CD4-positive, alpha-beta T cell (primary cell): ENCODE measurements around the gene NPSR1. TPM values are rescaled to one million over a fixed set of nuclear protein-coding genes. Genes with fewer than 3 reads are reported as not detected.

ENCODE experiments used
- ATAC-seq: fragments of 200-7000 bp; cut with Tn5 transposase; one replicate; pipeline ENCODE4 v1.10.0; 2022; ENCODE audit warnings: mild to moderate bottlenecking; ENCODE audit not compliant: poor library complexity
- CTCF ChIA-PET: fragments of 350-600 bp; sonication (Branson Sonifier 250); formaldehyde crosslinking; loops from one replicate; lab custom pipeline; 2021; ENCODE audit warnings: antibody characterized with exemption, inconsistent platforms; lab: Charles Lee
- POLR2A ChIA-PET: fragments of 350-600 bp; sonication (Branson Sonifier 250); formaldehyde crosslinking; loops from one replicate; lab custom pipeline; 2021; ENCODE audit warnings: antibody characterized with exemption, inconsistent platforms; lab: Charles Lee
- DNase-seq, 14 experiments: peaks; one replicate each; pipeline ENCODE4 v3.0.0-alpha.2; 2013 to 2020; ENCODE audit warnings: mixed read lengths in 2 of 14
- H3K27ac ChIP-seq, 2 donors: one replicate each; pipeline versions ENCODE4 v1.5.1 to v1.7.0; 2013; ENCODE audit warnings: low read length in 2 of 2, low read depth in 1 of 2, mild to moderate bottlenecking in 1 of 2
- H3K27me3 ChIP-seq, 2 experiments: 1 replicate in 1 of 2; 2 replicates in 1 of 2; pipeline versions ENCODE4 v1.6.1 to v1.7.0; 2013; ENCODE audit warnings: low read length in 2 of 2, control low read depth in 1 of 2, mild to moderate bottlenecking in 1 of 2, moderate library complexity in 1 of 2; ENCODE audit not compliant: insufficient read depth in 2 of 2, control insufficient read depth in 1 of 2
- H3K36me3 ChIP-seq: one replicate; pipeline ENCODE4 v1.6.1; 2013; ENCODE audit warnings: low read length, control low read depth; ENCODE audit not compliant: insufficient read depth
- H3K4me1 ChIP-seq: one replicate; pipeline ENCODE4 v1.6.1; 2013; ENCODE audit warnings: low read length, control low read depth; ENCODE audit not compliant: insufficient read depth
- H3K4me3 ChIP-seq: one replicate; pipeline ENCODE4 v1.5.1; 2013; ENCODE audit warnings: mild to moderate bottlenecking, low read length, moderate library complexity
- H3K9me3 ChIP-seq, 2 experiments: 1 replicate in 1 of 2; 2 replicates in 1 of 2; pipeline versions ENCODE4 v1.6.1 to v1.7.0; 2013; ENCODE audit warnings: low read length in 2 of 2, mild to moderate bottlenecking in 2 of 2, control low read depth in 1 of 2, moderate library complexity in 1 of 2; ENCODE audit not compliant: control insufficient read depth in 1 of 2, insufficient read depth in 1 of 2
- H3K27ac Mint-ChIP-seq: one replicate; pipeline ENCODE4 v1.8.0; 2020; ENCODE audit warnings: mixed read lengths
- H3K27me3 Mint-ChIP-seq: one replicate; pipeline ENCODE4 v1.8.0; 2021; ENCODE audit warnings: mixed read lengths
- H3K36me3 Mint-ChIP-seq: one replicate; pipeline ENCODE4 v1.8.0; 2021; ENCODE audit warnings: low read depth, mixed read lengths
- H3K4me1 Mint-ChIP-seq: one replicate; pipeline ENCODE4 v1.8.0; 2021; ENCODE audit warnings: low read depth, mixed read lengths
- H3K4me3 Mint-ChIP-seq: one replicate; pipeline ENCODE4 v1.8.0; 2020; ENCODE audit warnings: mild to moderate bottlenecking, mixed read lengths
- H3K9me3 Mint-ChIP-seq: one replicate; pipeline ENCODE4 v1.8.0; 2020; ENCODE audit warnings: mixed read lengths
- intact Hi-C, 2 experiments: fragments of 100-400 bp; cut with DNase I in 1 of 2; cut with micrococcal nuclease in 1 of 2; formaldehyde crosslinking; loops; one replicate each; pipeline versions ENCODE4 v1.15.1 to v1.9.0; 2023 to 2025; cut with DNase I, micrococcal nuclease
- total RNA-seq, 174 experiments: library from RNA in 2 of 174; stranded (reverse) in 2 of 174; gene quantifications; one replicate each; pipeline ENCODE4 v1.2.3 and lab custom pipeline; 2021 to 2026
- TF ChIP-seq, protein P1 (sequence below): fragments of 200-600 bp; IDR thresholded peaks from one replicate; pipeline ENCODE4 v1.8.0; 2022; ENCODE audit warnings: antibody characterized with exemption, mild to moderate bottlenecking

Gene NPSR1
- total RNA-seq, 2 experiments from 2014 or later: not detected

DNA sequence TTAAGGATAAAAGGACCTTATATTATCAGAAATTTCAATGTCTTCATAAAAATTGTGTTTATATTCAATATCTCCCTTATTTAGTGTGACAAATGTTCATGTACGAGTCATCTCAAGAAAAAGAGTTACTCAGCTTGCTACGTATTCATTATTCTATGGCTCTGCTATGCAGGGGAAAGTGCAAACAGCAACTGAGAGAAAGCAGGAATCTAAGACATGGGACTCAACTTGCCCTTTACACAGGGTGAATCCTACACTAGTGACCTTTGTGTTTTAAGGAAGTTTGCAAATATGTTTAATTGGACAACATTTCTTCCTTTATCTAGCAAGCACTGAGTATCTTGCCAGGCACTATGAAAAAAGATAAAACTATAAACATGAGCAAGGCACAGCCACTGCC is 104.7 kb downstream of the NPSR1 start:
- Mint-ChIP-seq H3K36me3 (no peaks in the 10 kb centered on the region), H3K4me1 (no peaks in the 10 kb centered on the region), H3K4me3 (no peak overlapping the region), H3K27ac (no peak overlapping the region), H3K9me3 (no peaks in the 10 kb centered on the region), H3K27me3 (peaks cover 5% of the 10 kb centered on the region)
- no peak overlapping the region for H3K4me3 ChIP-seq
- CTCF ChIA-PET: no interaction called here
- H3K4me1 ChIP-seq: no peaks in the 10 kb centered on the region
- intact Hi-C loops: no loop called here
- no peaks in the 10 kb centered on the region for H3K27me3 ChIP-seq
- ATAC-seq: no peak
- TF ChIP-seq, protein P1, sequence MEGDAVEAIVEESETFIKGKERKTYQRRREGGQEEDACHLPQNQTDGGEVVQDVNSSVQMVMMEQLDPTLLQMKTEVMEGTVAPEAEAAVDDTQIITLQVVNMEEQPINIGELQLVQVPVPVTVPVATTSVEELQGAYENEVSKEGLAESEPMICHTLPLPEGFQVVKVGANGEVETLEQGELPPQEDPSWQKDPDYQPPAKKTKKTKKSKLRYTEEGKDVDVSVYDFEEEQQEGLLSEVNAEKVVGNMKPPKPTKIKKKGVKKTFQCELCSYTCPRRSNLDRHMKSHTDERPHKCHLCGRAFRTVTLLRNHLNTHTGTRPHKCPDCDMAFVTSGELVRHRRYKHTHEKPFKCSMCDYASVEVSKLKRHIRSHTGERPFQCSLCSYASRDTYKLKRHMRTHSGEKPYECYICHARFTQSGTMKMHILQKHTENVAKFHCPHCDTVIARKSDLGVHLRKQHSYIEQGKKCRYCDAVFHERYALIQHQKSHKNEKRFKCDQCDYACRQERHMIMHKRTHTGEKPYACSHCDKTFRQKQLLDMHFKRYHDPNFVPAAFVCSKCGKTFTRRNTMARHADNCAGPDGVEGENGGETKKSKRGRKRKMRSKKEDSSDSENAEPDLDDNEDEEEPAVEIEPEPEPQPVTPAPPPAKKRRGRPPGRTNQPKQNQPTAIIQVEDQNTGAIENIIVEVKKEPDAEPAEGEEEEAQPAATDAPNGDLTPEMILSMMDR: no peak
- POLR2A ChIA-PET: no interaction called here
- no peak for DNase-seq
- no peaks in the 10 kb centered on the region for H3K36me3 ChIP-seq
- H3K27ac ChIP-seq: no peak overlapping the region
- no peaks in the 10 kb centered on the region for H3K9me3 ChIP-seq

DNA sequence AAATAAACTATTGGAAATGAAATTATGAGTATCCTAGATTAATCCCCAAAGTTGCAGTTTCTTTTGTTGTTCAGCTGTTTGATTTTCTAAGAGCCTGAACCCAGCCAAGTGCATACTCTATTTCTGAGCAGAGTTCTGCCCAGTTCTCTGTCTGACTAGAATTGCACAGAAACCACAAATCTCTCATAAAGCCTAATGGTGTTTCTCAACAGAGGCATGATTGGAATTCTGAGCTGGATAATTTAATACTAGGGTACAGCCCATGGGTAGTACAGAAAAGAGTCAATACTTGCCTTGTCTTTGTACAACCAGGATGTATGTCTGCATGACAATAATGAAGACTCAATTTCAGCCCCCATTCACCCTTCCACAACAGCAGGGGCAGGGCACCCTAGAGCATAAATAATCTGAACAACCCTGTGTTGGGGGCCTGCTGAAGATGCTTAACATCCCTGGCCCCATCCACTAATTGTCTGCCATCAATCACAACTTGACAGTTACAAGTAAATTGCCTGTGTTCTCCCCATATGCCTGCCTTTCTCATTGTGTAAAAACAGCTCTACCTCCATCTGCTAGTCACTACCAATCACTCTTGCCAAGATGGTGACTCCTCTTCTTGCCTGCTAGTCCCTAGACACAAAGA is 114.4 kb downstream of the NPSR1 start:
- Mint-ChIP-seq H3K36me3 (no peaks in the 10 kb centered on the region), H3K27me3 (peaks cover 5% of the 10 kb centered on the region)
- TF ChIP-seq, protein P1: no peak

DNA sequence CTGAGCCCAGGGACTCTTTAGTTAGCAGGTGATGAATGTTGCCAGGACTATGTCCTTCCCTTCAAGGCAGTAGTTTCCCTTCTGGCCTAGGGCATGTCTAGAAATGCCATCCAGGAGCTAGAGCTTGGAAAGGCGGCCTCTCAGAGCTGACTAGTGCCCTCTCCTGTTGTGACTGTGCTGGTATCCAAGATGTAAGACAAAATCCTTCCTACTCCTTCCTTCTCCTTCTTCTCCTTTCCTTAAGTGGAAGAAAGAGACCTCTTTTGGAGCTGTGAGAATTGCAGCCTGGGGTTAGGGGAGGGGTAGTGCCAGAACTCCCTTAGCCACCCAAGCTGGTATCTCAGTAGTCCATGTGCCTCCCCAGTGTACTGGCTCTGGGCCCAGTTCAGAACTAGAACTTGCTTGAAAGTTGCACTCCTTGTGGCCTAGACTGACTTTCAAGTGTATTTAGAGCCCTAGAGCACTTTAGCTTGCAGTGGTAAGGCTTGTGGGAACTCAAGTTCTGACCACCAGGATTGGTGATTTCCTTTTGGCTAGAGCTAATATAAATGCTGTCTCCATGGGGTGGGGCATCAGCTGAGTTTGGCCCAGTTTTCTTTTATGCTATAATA is 118.8 kb downstream of the NPSR1 start:
- H3K9me3 ChIP-seq: peaks cover 0 to 5% of the 10 kb centered on the region in 2 experiments
- Mint-ChIP-seq H3K9me3 (peaks cover 6% of the 10 kb centered on the region), H3K4me3 (no peak overlapping the region), H3K36me3 (no peaks in the 10 kb centered on the region), H3K27ac (no peak overlapping the region), H3K27me3 (peaks cover 8% of the 10 kb centered on the region), H3K4me1 (no peaks in the 10 kb centered on the region)
- H3K4me1 ChIP-seq: no peaks in the 10 kb centered on the region
- TF ChIP-seq, protein P1: no peak
- H3K27me3 ChIP-seq: no peaks in the 10 kb centered on the region
- no peak for ATAC-seq
- no peak for DNase-seq
- CTCF ChIA-PET: no interaction called here
- H3K36me3 ChIP-seq: no peaks in the 10 kb centered on the region
- H3K4me3 ChIP-seq: no peak overlapping the region
- POLR2A ChIA-PET: no interaction called here
- intact Hi-C loops: no loop called here
- H3K27ac ChIP-seq: no peak overlapping the region

More for the DNA sequence above, 114.4 kb downstream of the NPSR1 start:
- Histone ChIP-seq H3K27ac (no peak overlapping the region), H3K9me3 (no peaks in the 10 kb centered on the region), H3K27me3 (no peaks in the 10 kb centered on the region), H3K4me3 (no peak overlapping the region), H3K4me1 (no peaks in the 10 kb centered on the region), H3K36me3 (no peaks in the 10 kb centered on the region)
- H3K9me3 Mint-ChIP-seq: peaks cover 5% of the 10 kb centered on the region
- H3K4me1 Mint-ChIP-seq: no peaks in the 10 kb centered on the region
- DNase-seq: no peak
- no peak for ATAC-seq
- ChIA-PET CTCF (no interaction called here), POLR2A (no interaction called here)
- H3K27ac Mint-ChIP-seq: no peak overlapping the region
- no peak overlapping the region for H3K4me3 Mint-ChIP-seq
- intact Hi-C loops: no loop called here
